MM.1S (cell line): ENCODE results near the gene ZNF569.

ENCODE experiments used
- EZH2 ChIP-seq: fragments of 300-600 bp; sonication (generic); optimal IDR thresholded peaks from 2 replicates; pipeline ENCODE3; 2017; ENCODE audit warnings: low read depth, mild to moderate bottlenecking, antibody characterized with exemption, low read length, mixed read lengths
- TF ChIP-seq, protein P1 (sequence below): fragments of 300-600 bp; sonication (generic); IDR thresholded peaks from 2 replicates; pipeline ENCODE4 v1.5.1; 2016; ENCODE audit warnings: antibody characterized with exemption, low read length, mixed read lengths

DNA sequence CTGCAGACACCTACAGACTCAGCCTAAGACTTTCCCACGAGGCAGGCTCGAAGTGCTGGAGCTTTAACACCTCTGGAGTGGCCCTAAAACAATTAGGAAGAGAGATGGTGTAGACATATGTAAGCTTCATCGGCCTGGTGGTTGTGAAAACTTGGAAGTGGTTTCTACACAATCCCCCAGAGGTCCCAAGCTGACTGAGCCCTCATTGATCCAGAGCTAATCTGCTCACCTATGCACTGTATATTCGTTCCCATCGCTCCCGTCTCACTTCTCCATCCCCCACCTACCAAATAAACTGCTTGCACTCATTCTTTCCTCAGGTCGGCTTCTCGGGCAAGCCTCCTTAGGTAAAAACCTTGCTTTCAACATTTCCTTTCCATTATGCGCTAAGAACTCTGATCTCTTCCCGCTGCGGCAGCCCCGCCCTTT, 38.7 kb upstream of the ZNF569 start:
- TF ChIP-seq, protein P1, sequence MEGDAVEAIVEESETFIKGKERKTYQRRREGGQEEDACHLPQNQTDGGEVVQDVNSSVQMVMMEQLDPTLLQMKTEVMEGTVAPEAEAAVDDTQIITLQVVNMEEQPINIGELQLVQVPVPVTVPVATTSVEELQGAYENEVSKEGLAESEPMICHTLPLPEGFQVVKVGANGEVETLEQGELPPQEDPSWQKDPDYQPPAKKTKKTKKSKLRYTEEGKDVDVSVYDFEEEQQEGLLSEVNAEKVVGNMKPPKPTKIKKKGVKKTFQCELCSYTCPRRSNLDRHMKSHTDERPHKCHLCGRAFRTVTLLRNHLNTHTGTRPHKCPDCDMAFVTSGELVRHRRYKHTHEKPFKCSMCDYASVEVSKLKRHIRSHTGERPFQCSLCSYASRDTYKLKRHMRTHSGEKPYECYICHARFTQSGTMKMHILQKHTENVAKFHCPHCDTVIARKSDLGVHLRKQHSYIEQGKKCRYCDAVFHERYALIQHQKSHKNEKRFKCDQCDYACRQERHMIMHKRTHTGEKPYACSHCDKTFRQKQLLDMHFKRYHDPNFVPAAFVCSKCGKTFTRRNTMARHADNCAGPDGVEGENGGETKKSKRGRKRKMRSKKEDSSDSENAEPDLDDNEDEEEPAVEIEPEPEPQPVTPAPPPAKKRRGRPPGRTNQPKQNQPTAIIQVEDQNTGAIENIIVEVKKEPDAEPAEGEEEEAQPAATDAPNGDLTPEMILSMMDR, result no peak
- TF ChIP-seq EZH2, result no peak
